Epithelial cell of esophagus (primary cell): ENCODE measurements around the gene DDX55.
"Not testable (repeated sequence)": the region's sequence is repeated elsewhere in the genome, so short reads cannot be mapped to it uniquely, and the experiment has no call there.

Experiments
- DNase-seq: peaks from one replicate; pipeline ENCODE4 v3.0.0; 2010; ENCODE audit warnings: low read depth
- H3K4me3 ChIP-seq: 2 replicates; pipeline ENCODE4 v1.5.1; 2011; ENCODE audit warnings: mild to moderate bottlenecking, low read length, control low read depth
- CTCF ChIP-seq: IDR thresholded peaks from 2 replicates; pipeline ENCODE4 v1.5.1; 2011; ENCODE audit warnings: low read depth, mild to moderate bottlenecking, low read length, control low read depth, inconsistent platforms; ENCODE audit not compliant: insufficient read depth; ENCODE audit errors: missing control alignments

The DDX55 gene

GRCh38 chr12:123576611-123577010 is 25.3 kb upstream of the DDX55 start:
- no peak for TF ChIP-seq CTCF
- DNase-seq = no peak
- H3K4me3 ChIP-seq = no peak overlapping the region

DNA sequence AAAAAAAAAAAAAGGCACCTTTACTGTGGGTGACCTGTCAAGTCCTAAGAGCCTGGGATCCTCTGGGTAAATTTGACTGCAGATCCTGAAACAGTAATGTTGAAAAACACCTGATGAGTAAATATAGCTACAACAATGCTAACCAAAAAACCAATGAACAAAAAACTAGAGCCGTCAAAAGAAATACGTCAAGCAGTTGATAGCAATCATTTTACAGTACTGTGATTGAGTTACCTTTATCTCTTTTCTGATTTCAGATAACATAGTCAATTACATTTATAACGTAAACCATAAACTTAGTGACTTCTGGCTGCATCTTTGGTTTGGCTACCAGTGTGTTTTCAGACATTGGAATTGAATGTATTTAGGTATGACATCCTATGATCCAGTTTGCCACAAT is 23.7 kb upstream of the DDX55 start:
- TF ChIP-seq CTCF = no peak
- no peak overlapping the region for H3K4me3 ChIP-seq
- no peak for DNase-seq

- not testable (repeated sequence) for DNase-seq, H3K4me3 ChIP-seq
Measured at GRCh38 chr12:123578829-123579228, 23.1 kb upstream of the DDX55 start.

DNA sequence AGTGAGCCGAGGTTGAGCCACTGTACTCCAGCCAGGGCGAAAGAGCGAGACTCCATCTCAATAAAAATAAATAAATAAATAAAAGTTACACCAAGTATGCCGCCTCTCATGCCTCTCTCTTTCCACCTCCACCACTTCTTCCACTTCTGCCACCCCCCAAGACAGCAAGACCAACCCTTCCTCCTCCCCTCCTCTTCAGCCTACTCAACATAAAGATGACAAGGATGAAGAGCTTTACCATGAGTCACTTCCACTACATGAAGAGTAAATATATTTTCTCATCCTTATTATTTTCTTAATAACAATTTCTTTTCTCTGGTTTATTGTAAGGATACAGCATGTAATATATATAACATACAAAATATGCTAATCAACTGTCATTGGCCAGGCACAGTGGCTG is 21.1 kb upstream of the DDX55 start:
- DNase-seq = no peak
- TF ChIP-seq CTCF = no peak
- H3K4me3 ChIP-seq = no peak overlapping the region

- no peak for TF ChIP-seq CTCF
- DNase-seq = no peak
- no peak overlapping the region for H3K4me3 ChIP-seq
Measured at GRCh38 chr12:123591702-123592481, 10.0 kb upstream of the DDX55 start.

DNA sequence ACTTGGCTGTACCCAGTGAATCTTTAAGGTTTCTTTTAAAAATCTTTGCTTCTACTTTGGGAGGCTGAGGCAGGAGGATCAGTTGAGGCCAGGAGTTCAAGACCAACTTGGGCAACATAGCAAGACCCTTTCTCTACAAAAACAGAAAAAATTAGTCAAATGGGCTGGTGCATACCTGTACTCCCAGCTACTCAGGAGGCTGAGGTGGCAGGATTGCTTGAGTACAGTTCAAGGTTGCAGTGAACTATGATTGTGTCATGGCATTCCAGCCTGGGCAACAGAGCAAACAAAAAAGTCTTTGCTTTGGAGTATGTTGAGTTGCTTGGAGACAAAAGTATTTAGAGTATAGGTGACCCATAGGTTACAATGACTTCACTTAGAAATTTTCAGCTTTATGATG is 6.2 kb upstream of the DDX55 start:
- H3K4me3 ChIP-seq = no peak overlapping the region
- no peak for TF ChIP-seq CTCF
- no peak for DNase-seq

DNA sequence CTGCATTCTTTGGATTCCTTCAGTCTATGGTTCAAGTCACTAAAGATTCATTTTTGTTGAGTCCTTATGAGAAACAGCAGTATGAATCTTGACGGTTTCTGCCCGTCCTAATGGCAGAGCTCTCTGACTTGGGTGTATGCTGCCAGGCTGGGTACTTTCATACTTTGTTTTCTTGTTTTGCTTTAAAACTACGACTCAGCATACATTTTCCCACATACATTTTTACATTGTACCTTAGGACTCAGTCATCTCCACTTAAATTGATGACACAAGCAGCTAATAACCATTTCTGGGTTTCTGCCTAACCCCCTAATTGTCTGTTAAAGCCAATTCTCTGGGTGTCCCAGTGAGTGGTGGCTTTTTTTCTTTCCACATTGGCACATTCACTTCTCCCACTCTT is 4.8 kb upstream of the DDX55 start:
- TF ChIP-seq CTCF = no peak
- DNase-seq = no peak
- H3K4me3 ChIP-seq = no peak overlapping the region

DNA sequence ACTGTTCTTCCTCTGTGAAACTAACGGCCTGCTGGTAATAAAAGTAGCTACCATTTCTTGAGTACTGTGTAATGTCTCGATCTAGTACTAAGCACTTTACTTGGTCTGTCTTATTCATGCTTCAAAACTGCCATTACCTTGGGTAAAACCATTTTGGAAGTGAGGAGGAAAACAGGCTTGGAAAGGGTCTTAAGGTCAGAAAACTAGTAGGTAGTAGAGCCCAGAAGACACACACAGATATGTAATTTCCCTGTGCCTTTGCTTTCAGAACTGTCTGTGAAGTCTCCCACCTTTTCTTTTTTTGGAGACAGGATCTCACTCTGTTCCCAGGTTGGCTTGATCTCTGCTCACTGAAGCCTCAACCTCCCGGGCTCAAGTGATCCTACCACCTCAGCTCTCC is 3.4 kb upstream of the DDX55 start:
- no peak overlapping the region for H3K4me3 ChIP-seq
- no peak for DNase-seq
- no peak for TF ChIP-seq CTCF
